Mesothelial cell of epicardium (in vitro differentiated cells): Measurements from ENCODE around the gene MPV17L. TPM values are rescaled to one million over a fixed set of nuclear protein-coding genes. Genes with fewer than 3 reads are reported as not detected.

Source experiments
- DNase-seq, 2 experiments: peaks; one replicate each; pipeline ENCODE4 v3.0.0; 2021; ENCODE audit warnings: low spot score in 2 of 2; ENCODE audit not compliant: unreplicated experiment in 2 of 2
- H3K27ac Mint-ChIP-seq: 2 replicates; pipeline ENCODE4 v1.8.0; 2021; ENCODE audit warnings: mixed read lengths
- H3K27me3 Mint-ChIP-seq: 2 replicates; pipeline ENCODE4 v1.8.0; 2021; ENCODE audit warnings: low read depth, mixed read lengths
- H3K36me3 Mint-ChIP-seq: 2 replicates; pipeline ENCODE4 v1.8.0; 2021; ENCODE audit warnings: mixed read lengths
- H3K4me1 Mint-ChIP-seq: 2 replicates; pipeline ENCODE4 v1.8.0; 2021; ENCODE audit warnings: mixed read lengths
- H3K4me3 Mint-ChIP-seq: 2 replicates; pipeline ENCODE4 v1.8.0; 2021; ENCODE audit warnings: mild to moderate bottlenecking, moderate library complexity, mixed read lengths
- H3K9me3 Mint-ChIP-seq: 2 replicates; pipeline ENCODE4 v1.8.0; 2021; ENCODE audit warnings: mixed read lengths
- CTCF ChIP-seq: fragments of 200-600 bp; sonication (generic); IDR thresholded peaks from one replicate; pipeline ENCODE4 v1.5.0; 2021; ENCODE audit warnings: antibody characterized with exemption; ENCODE audit not compliant: unreplicated experiment
- total RNA-seq: library from RNA; stranded (reverse); gene quantifications from 3 replicates; pipeline ENCODE4 v1.2.1, GENCODE V29; 2021

The MPV17L gene
- total RNA-seq, 1 donor from 2014 or later = 3.5 TPM

GRCh38 chr16:15443753-15444152 is 48.2 kb downstream of the MPV17L start:
- Mint-ChIP-seq H3K4me3 (no peak overlapping the region), H3K27me3 (peaks cover 12% of the 10 kb centered on the region), H3K36me3 (no peaks in the 10 kb centered on the region), H3K27ac (no peak overlapping the region), H3K9me3 (peaks cover 10% of the 10 kb centered on the region), H3K4me1 (no peaks in the 10 kb centered on the region)
- TF ChIP-seq CTCF = no peak
- DNase-seq = no peak

- no peaks in the 10 kb centered on the region for H3K36me3 Mint-ChIP-seq
- TF ChIP-seq CTCF = no peak
Measured at GRCh38 chr16:15444264-15444663, 48.7 kb downstream of the MPV17L start.

DNA sequence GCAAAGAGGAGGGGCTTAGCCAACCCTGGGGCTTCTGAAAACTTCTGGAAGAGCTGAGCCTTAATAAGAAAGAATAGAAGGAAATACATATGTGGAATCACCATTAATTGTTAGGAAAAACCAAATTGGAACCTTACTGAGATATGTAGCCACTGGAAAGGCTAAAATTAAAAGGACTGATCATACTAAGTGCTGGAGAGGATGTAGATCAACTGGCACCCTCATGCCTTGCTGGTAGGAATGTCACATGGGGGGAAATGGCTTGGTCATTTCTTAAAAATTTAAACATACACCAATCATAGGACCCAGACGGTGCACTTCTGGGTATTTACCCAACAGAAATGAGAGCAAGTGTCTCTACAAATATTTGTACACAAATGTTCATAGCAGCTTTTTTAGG is 49.9 kb downstream of the MPV17L start:
- no peak for TF ChIP-seq CTCF
- Mint-ChIP-seq H3K4me3 (no peak overlapping the region), H3K4me1 (no peaks in the 10 kb centered on the region), H3K36me3 (no peaks in the 10 kb centered on the region), H3K27ac (no peak overlapping the region), H3K27me3 (peaks cover 9% of the 10 kb centered on the region), H3K9me3 (peaks cover 10% of the 10 kb centered on the region)
- no peak for DNase-seq

More at GRCh38 chr16:15444264-15444663, 48.7 kb downstream of the MPV17L start:
- no peak overlapping the region for H3K27ac Mint-ChIP-seq
- H3K4me1 Mint-ChIP-seq = no peaks in the 10 kb centered on the region
- no peak overlapping the region for H3K4me3 Mint-ChIP-seq
- H3K27me3 Mint-ChIP-seq = peaks cover 12% of the 10 kb centered on the region
- DNase-seq = no peak
- H3K9me3 Mint-ChIP-seq = peaks cover 10% of the 10 kb centered on the region

GRCh38 chr16:15446901-15447300 is 51.3 kb downstream of the MPV17L start:
- H3K4me3 Mint-ChIP-seq = no peak overlapping the region
- peaks cover 10% of the 10 kb centered on the region for H3K9me3 Mint-ChIP-seq
- H3K27me3 Mint-ChIP-seq = peaks cover 11% of the 10 kb centered on the region
- DNase-seq = no peak
- TF ChIP-seq CTCF = no peak
- H3K4me1 Mint-ChIP-seq = no peaks in the 10 kb centered on the region
- no peaks in the 10 kb centered on the region for H3K36me3 Mint-ChIP-seq
- no peak overlapping the region for H3K27ac Mint-ChIP-seq

DNA sequence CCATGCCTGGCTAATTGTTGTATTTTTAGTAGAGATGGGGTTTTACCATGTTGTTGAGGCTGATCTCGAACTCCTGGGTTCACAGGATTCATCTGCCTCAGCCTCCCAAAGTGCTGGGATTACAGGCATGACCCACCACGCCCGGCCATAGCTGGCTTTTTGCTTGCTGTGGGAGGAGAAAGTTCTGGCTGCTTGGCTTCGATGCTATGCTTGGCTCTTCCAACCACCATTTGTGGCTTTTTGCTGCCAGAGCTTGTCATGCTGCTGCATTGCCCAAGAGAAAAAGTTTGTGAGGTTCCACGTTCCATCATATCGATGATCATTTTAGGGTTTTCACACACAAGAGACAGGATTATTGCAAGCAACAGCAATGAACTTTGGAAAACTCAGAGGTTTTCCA is 55.1 kb downstream of the MPV17L start:
- no peak for DNase-seq
- H3K9me3 Mint-ChIP-seq = peaks cover 3% of the 10 kb centered on the region
- no peak overlapping the region for H3K27ac Mint-ChIP-seq
- TF ChIP-seq CTCF = no peak
- no peaks in the 10 kb centered on the region for H3K4me1 Mint-ChIP-seq
- no peaks in the 10 kb centered on the region for H3K36me3 Mint-ChIP-seq
- H3K4me3 Mint-ChIP-seq = no peak overlapping the region
- peaks cover 25% of the 10 kb centered on the region for H3K27me3 Mint-ChIP-seq
